Fibroblast of lung (primary cell): ENCODE measurements around the gene INTS7. TPM values are rescaled to one million over a fixed set of nuclear protein-coding genes. Genes with fewer than 3 reads are reported as not detected.

Source experiments
- DNase-seq, 2 donors: peaks; one replicate each; pipeline versions ENCODE4 v3.0.0 to v3.0.0-alpha.2; 2010; ENCODE audit warnings: low read depth in 2 of 2
- H2AFZ ChIP-seq: 2 replicates; pipeline ENCODE4 v1.5.1; 2012; ENCODE audit warnings: low read length, control low read depth, inconsistent platforms
- H3K27ac ChIP-seq: 2 replicates; pipeline ENCODE4 v1.5.1; 2011; ENCODE audit warnings: low read length, control low read depth; ENCODE audit not compliant: insufficient read depth
- H3K27me3 ChIP-seq: 2 replicates; pipeline ENCODE4 v1.5.1; 2011; ENCODE audit warnings: mild to moderate bottlenecking, low read length; ENCODE audit not compliant: control insufficient read depth, insufficient read depth
- H3K36me3 ChIP-seq: 2 replicates; pipeline ENCODE4 v1.5.1; 2011; ENCODE audit warnings: low read length; ENCODE audit not compliant: control insufficient read depth, insufficient read depth
- H3K4me1 ChIP-seq: 2 replicates; pipeline ENCODE4 v1.5.1; 2011; ENCODE audit warnings: low read length; ENCODE audit not compliant: control insufficient read depth, insufficient read depth; ENCODE audit errors: extremely low read depth
- H3K4me2 ChIP-seq: 2 replicates; pipeline ENCODE4 v1.5.1; 2011; ENCODE audit warnings: low read length, control low read depth; ENCODE audit not compliant: insufficient read depth; ENCODE audit errors: extremely low read depth
- H3K4me3 ChIP-seq, 4 experiments: fragments of 200-600 bp in 1 of 4; sonication (generic) in 1 of 4; replicated peaks in 1 of 4; 2 replicates each; pipeline ENCODE4 v1.5.1; 2011 to 2016; ENCODE audit warnings: low read length in 4 of 4, low read depth in 3 of 4, mild to moderate bottlenecking in 3 of 4, control low read depth in 2 of 4, inconsistent platforms in 1 of 4, mixed read lengths in 1 of 4; ENCODE audit not compliant: insufficient read depth in 1 of 4; ENCODE audit errors: control extremely low read depth in 1 of 4
- H3K79me2 ChIP-seq: 2 replicates; pipeline ENCODE4 v1.5.1; 2012; ENCODE audit warnings: mild to moderate bottlenecking, low read length, inconsistent platforms; ENCODE audit not compliant: control insufficient read depth, insufficient read depth
- H3K9ac ChIP-seq: 2 replicates; pipeline ENCODE4 v1.5.1; 2011; ENCODE audit warnings: mild to moderate bottlenecking, low read length, control low read depth; ENCODE audit not compliant: insufficient read depth
- H3K9me3 ChIP-seq: 2 replicates; pipeline ENCODE4 v1.5.1; 2012; ENCODE audit warnings: low read depth, low read length; ENCODE audit not compliant: control insufficient read depth, insufficient read depth
- H4K20me1 ChIP-seq: 2 replicates; pipeline ENCODE4 v1.5.1; 2011; ENCODE audit warnings: low read length; ENCODE audit not compliant: control insufficient read depth, insufficient read depth; ENCODE audit errors: extremely low read depth
- EZH2 ChIP-seq: IDR thresholded peaks from 2 replicates; pipeline ENCODE4 v1.5.1; 2012; ENCODE audit warnings: low read length, control low read depth, mild to moderate bottlenecking; ENCODE audit errors: missing control alignments
- polyA plus RNA-seq, 2 donors: library from polyadenylated mRNA; depleted of rRNA in 1 of 2; stranded (reverse) in 1 of 2; unstranded in 1 of 2; fragments of >200 nt; gene quantifications; 2 replicates each; pipeline ENCODE4 v1.2.1, GENCODE V29; 2011 to 2012; ENCODE audit warnings: missing spikeins in 1 of 2
- total RNA-seq: library from RNA; depleted of rRNA; stranded (reverse); fragments of >200 nt; gene quantifications from 2 replicates; pipeline ENCODE4 v1.2.1, GENCODE V29; 2014
- TF ChIP-seq, protein P1 (sequence below), 2 donors: IDR thresholded peaks in 1 of 2; conservative IDR thresholded peaks in 1 of 2; 1 replicate in 1 of 2; 2 replicates in 1 of 2; pipeline ENCODE4 v1.5.1; 2011 to 2012; ENCODE audit warnings: low read length in 2 of 2, control low read depth in 1 of 2, inconsistent platforms in 1 of 2, low read depth in 1 of 2, mild to moderate bottlenecking in 1 of 2

Gene INTS7
- total and polyA plus RNA-seq, 2 donors (not counting 1 experiment from before 2014, with no cell fraction given): 20.6 to 23.7 TPM

DNA sequence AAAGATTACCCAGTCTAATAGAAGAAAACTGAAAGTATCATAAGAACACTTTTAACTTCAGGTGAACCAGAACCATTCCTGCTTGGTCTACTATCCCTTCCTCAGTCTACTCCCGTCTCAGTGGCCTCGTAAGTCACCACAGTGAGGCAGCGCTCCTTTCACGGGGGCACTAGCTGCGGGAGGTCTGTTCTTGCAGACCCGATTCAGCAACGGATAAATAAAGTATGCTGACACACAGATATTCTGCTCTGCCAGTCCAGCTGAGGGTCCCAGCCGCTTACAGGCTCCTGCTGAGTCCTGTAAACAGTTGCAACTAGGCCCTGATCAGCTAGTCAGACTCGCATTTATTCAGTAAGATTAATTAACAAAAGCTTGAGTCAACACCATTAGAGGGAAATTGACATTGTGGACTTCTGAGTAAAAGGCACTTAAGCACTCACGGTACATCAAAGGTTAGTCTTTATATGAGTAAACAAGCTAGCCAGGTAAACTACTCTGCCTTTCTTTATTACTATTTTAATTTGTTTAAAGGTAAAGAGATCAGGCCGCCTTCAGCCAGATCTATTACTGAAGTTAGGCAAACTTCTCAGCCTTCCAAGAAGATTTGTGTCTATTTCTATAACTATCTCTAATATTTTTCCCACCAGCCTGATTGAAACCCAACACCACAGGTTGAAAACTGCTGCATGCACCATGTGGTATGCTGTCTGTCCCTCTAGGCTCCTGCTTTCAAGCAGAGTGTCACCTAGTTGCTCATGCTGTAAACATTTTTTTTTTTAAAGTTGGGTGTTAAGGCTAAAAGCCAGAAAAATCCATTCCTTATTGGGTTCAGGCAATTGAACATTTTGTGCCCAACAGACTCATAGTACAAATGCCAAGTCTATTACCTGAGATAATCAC lies 87.7 kb downstream of the INTS7 start:
- Histone ChIP-seq H3K9ac (no peak overlapping the region), H3K4me3 (no peak overlapping the region), H3K36me3 (no peaks in the 10 kb centered on the region), H3K27me3 (no peaks in the 10 kb centered on the region), H3K79me2 (no peaks in the 10 kb centered on the region), H3K4me1 (no peaks in the 10 kb centered on the region), H4K20me1 (no peaks in the 10 kb centered on the region), H3K4me2 (no peak overlapping the region), H3K27ac (no peak overlapping the region), H3K9me3 (no peaks in the 10 kb centered on the region), H2AFZ (no peak overlapping the region)
- TF ChIP-seq, protein P1, sequence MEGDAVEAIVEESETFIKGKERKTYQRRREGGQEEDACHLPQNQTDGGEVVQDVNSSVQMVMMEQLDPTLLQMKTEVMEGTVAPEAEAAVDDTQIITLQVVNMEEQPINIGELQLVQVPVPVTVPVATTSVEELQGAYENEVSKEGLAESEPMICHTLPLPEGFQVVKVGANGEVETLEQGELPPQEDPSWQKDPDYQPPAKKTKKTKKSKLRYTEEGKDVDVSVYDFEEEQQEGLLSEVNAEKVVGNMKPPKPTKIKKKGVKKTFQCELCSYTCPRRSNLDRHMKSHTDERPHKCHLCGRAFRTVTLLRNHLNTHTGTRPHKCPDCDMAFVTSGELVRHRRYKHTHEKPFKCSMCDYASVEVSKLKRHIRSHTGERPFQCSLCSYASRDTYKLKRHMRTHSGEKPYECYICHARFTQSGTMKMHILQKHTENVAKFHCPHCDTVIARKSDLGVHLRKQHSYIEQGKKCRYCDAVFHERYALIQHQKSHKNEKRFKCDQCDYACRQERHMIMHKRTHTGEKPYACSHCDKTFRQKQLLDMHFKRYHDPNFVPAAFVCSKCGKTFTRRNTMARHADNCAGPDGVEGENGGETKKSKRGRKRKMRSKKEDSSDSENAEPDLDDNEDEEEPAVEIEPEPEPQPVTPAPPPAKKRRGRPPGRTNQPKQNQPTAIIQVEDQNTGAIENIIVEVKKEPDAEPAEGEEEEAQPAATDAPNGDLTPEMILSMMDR (conservative IDR thresholded peaks at IDR 0.05 in 1 of 2, IDR thresholded peaks at IDR 0.05 in 1 of 2; ENCODE audit: low read depth in 1 of 2, low read length in 2 of 2): no peak
- TF ChIP-seq EZH2: no peak
- no peak for DNase-seq

DNA sequence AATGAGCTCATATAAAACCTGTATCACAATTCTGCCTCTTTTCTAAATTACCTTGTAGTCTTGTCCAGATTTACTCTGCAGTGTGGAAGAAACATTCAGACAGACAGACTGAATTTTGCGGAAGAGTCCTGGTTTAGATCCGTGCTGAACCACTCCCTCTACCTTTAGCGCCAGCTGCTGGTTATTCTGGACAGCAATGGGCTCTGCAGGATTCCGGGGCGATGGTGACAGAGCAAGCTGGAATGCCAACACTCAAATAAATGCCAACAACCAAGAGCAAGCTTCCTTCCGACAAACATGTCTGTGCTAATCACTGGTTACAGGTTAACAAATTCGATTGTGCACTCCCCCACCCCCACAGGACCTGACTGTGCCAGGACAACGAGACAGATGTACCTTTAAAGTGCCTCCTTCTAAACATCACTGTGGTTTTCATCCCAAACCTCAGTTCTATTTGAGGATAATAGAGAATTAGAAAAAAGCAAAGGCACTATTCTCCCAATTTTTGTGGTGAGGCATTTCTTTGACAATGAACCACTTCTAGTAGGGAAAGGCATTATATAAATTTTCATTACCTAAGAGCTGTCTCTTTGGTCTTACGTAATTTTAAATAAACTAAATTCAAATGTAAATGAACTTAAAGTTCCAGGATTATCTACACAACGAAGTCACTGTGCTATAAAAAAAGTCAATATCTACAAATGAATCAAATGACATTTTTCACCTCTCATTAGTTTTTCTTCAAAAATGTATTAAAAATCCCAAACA lies 90.4 kb downstream of the INTS7 start:
- H3K9me3 ChIP-seq: no peaks in the 10 kb centered on the region
- H3K4me2 ChIP-seq: no peak overlapping the region
- DNase-seq: peak; percentile 10 to 74
- no peaks in the 10 kb centered on the region for H3K4me1 ChIP-seq
- H3K9ac ChIP-seq: no peak overlapping the region
- H3K79me2 ChIP-seq: no peaks in the 10 kb centered on the region
- no peaks in the 10 kb centered on the region for H3K27me3 ChIP-seq
- no peaks in the 10 kb centered on the region for H3K36me3 ChIP-seq
- no peak overlapping the region for H3K4me3 ChIP-seq
- H3K27ac ChIP-seq: no peak overlapping the region
- H4K20me1 ChIP-seq: no peaks in the 10 kb centered on the region
- H2AFZ ChIP-seq: no peak overlapping the region
- no peak for TF ChIP-seq EZH2
- TF ChIP-seq, protein P1 (conservative IDR thresholded peaks at IDR 0.05 in 1 of 2, IDR thresholded peaks at IDR 0.05 in 1 of 2; ENCODE audit: low read depth in 1 of 2, low read length in 2 of 2): peak; percentile 20 to 38

- Histone ChIP-seq H3K4me2 (no peak overlapping the region), H3K36me3 (no peaks in the 10 kb centered on the region), H3K27me3 (no peaks in the 10 kb centered on the region)
These were observed 92.8 kb downstream of the INTS7 start for GRCh38 chr1:211942583-211942982.

More at GRCh38 chr1:211942583-211942982, 92.8 kb downstream of the INTS7 start:
- no peak for DNase-seq
- no peak for TF ChIP-seq EZH2
- TF ChIP-seq, protein P1 (conservative IDR thresholded peaks at IDR 0.05 in 1 of 2, IDR thresholded peaks at IDR 0.05 in 1 of 2; ENCODE audit: low read depth in 1 of 2, low read length in 2 of 2): no peak
- Histone ChIP-seq H2AFZ (no peak overlapping the region), H3K79me2 (no peaks in the 10 kb centered on the region), H3K9ac (no peak overlapping the region), H3K4me1 (no peaks in the 10 kb centered on the region), H3K4me3 (no peak overlapping the region), H3K27ac (no peak overlapping the region), H4K20me1 (no peaks in the 10 kb centered on the region), H3K9me3 (no peaks in the 10 kb centered on the region)
